ENCODE data around the gene HSD17B3.
"Not testable (repeated sequence)": the region's sequence is repeated elsewhere in the genome, so short reads cannot be mapped to it uniquely, and the experiment has no call there.

Gene HSD17B3

DNA sequence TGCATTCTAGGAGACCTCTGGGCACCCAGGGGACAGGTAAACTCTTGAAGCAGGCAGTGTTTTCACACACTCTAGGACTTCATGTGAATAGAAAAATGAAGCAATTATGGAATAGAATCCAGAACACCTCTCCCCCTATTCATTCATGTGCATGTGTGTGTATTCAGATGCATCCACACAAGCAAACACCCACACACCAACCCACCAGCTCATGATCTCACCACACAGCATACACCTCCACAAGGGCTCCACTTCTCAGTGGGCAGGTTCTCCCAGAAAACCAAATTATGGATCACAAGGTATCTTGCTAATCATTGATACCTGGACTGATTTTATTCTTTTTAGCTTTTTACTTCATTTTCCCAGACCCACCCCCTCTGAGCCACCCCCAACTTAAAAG is 21.2 kb upstream of the HSD17B3 start:
- ATAC-seq, result no peak
- no peak for TF ChIP-seq TSHZ2 (CRISPR knock-in tag; IDR thresholded peaks at IDR 0.05)
- TF ChIP-seq CSRNP3 (CRISPR knock-in tag; IDR thresholded peaks at IDR 0.05), result no peak

- not testable (repeated sequence) for ATAC-seq
Measured at GRCh38 chr9:96322736-96323135, 20.8 kb upstream of the HSD17B3 start.

GRCh38 chr9:96322210-96322609 is 20.2 kb upstream of the HSD17B3 start:
- ATAC-seq, result not testable (repeated sequence)

DNA sequence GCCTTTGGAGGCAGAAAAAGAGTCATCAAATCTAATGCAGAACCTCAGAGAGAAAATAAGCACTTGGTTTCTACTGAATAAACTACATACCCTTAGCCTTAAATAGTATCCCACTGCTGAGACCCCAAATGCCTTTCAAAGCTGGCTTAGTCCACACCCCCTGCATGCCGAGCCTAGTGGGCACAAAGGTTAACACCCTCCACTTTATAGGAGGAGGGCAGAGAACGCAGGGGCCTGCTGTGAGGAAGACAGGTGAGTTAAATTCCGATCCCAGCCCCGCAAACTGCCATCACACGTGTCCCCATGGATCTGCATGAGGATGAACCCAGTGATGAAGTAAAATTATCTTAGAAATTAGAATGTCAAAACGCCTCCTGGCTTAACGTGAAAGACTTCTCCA is 19.5 kb upstream of the HSD17B3 start:
- no peak for TF ChIP-seq ZFP30 (CRISPR knock-in tag; IDR thresholded peaks at IDR 0.05)
- no peak for TF ChIP-seq POU6F1 (CRISPR knock-in tag; IDR thresholded peaks at IDR 0.05; ENCODE audit: borderline replicate concordance, low read depth)
- ATAC-seq, result no peak

DNA sequence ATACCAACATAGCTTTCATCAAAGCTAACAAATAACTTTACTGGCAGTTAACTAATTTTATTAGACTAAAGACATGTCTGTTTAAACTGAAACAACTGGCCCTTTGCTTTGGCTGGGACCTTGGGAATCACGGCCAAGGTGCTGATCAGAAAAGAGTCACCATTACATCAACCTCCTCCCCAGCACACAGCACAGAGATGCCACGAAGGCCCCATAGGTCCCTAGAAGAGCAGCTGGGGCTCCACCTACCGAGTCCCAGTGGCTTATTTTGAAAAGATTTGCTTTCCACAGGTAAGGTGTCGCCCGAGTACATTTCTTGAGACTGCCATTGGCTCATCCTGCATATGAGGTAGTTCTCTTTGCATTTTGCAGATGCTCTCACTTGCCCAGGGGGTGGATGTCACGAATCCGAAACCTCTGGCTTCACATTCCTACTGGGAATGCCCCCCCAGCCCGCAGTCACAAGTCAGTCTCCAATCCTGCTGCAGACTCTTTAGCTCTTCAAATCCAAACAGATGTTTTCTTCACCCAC is 18.8 kb upstream of the HSD17B3 start:
- ATAC-seq, result no peak
- TF ChIP-seq POU6F1 (CRISPR knock-in tag; IDR thresholded peaks at IDR 0.05; ENCODE audit: borderline replicate concordance, low read depth), result no peak
- no peak for TF ChIP-seq SNAI2 (CRISPR knock-in tag; IDR thresholded peaks at IDR 0.05)
- TF ChIP-seq PATZ1 (CRISPR knock-in tag; IDR thresholded peaks at IDR 0.05; ENCODE audit: borderline replicate concordance), result no peak
- no peak for TF ChIP-seq ZNF70 (CRISPR knock-in tag; IDR thresholded peaks at IDR 0.05)
- TF ChIP-seq TCF4 (CRISPR knock-in tag; IDR thresholded peaks at IDR 0.05; ENCODE audit: borderline replicate concordance), result no peak
- no peak for TF ChIP-seq RARB (CRISPR knock-in tag; IDR thresholded peaks at IDR 0.05)
- TF ChIP-seq ZFP30 (CRISPR knock-in tag; IDR thresholded peaks at IDR 0.05), result no peak
- no peak for TF ChIP-seq ZNF8 (CRISPR knock-in tag; IDR thresholded peaks at IDR 0.05)
- TF ChIP-seq CSRNP3 (CRISPR knock-in tag; IDR thresholded peaks at IDR 0.05), result no peak
- no peak for TF ChIP-seq CREB5 (CRISPR knock-in tag; IDR thresholded peaks at IDR 0.05; ENCODE audit: low read depth)
- no peak for TF ChIP-seq TSHZ2 (CRISPR knock-in tag; IDR thresholded peaks at IDR 0.05)
- TF ChIP-seq BACH2 (CRISPR knock-in tag; IDR thresholded peaks at IDR 0.05; ENCODE audit: borderline replicate concordance), result no peak
- TF ChIP-seq CSDC2 (CRISPR knock-in tag; IDR thresholded peaks at IDR 0.05), result no peak
- no peak for TF ChIP-seq PPARA (CRISPR knock-in tag; IDR thresholded peaks at IDR 0.05; ENCODE audit: borderline replicate concordance)
- no peak for TF ChIP-seq ZFP3 (CRISPR knock-in tag; IDR thresholded peaks at IDR 0.05)
- TF ChIP-seq GLIS3 (CRISPR knock-in tag; IDR thresholded peaks at IDR 0.05), result no peak
- no peak for TF ChIP-seq OSR1 (CRISPR knock-in tag; IDR thresholded peaks at IDR 0.05)
- TF ChIP-seq ZC3H10 (CRISPR knock-in tag; IDR thresholded peaks at IDR 0.05), result no peak
- TF ChIP-seq TOX (CRISPR knock-in tag; IDR thresholded peaks at IDR 0.05; ENCODE audit: borderline replicate concordance), result no peak
